SK-N-SH treated with all-trans-retinoic acid at 6 μM for 48 hours (cell line): ENCODE data around the gene CCDC122.

Source experiments
- ATAC-seq: fragments of 200-7000 bp; cut with Tn5 transposase; 3 replicates; pipeline ENCODE4 v1.9.1; 2020; ENCODE audit warnings: mild to moderate bottlenecking, moderate library complexity
- ARNTL ChIP-seq: fragments of 450-650 bp; formaldehyde crosslinking; IDR thresholded peaks from 2 replicates; pipeline ENCODE4 v1.5.0; 2020; ENCODE audit warnings: low read depth, mild to moderate bottlenecking, moderate library complexity, borderline replicate concordance
- BACH2 ChIP-seq: fragments of 250-450 bp; sonication (Bioruptor Pico); IDR thresholded peaks from 2 replicates; pipeline ENCODE4 v1.9.0; 2021; ENCODE audit warnings: mild to moderate bottlenecking, borderline replicate concordance
- CSDC2 ChIP-seq: fragments of 250-450 bp; sonication (Bioruptor Pico); IDR thresholded peaks from 2 replicates; pipeline ENCODE4 v1.5.0; 2020; ENCODE audit warnings: mild to moderate bottlenecking, moderate library complexity
- GLIS3 ChIP-seq: fragments of 250-450 bp; sonication (Bioruptor Pico); IDR thresholded peaks from 2 replicates; pipeline ENCODE4 v1.5.0; 2020; ENCODE audit warnings: mild to moderate bottlenecking, moderate library complexity
- OSR1 ChIP-seq: fragments of 250-450 bp; sonication (Bioruptor Pico); IDR thresholded peaks from 2 replicates; pipeline ENCODE4 v1.8.0; 2022; ENCODE audit warnings: moderate library complexity, mild to moderate bottlenecking, inconsistent platforms
- PATZ1 ChIP-seq: fragments of 250-450 bp; sonication (Bioruptor Pico); IDR thresholded peaks from 2 replicates; pipeline ENCODE4 v1.8.0; 2020; ENCODE audit warnings: mild to moderate bottlenecking, moderate library complexity, borderline replicate concordance
- POU6F1 ChIP-seq: fragments of 250-450 bp; sonication (Bioruptor Pico); IDR thresholded peaks from 2 replicates; pipeline ENCODE4 v1.8.0; 2021; ENCODE audit warnings: low read depth, mild to moderate bottlenecking, moderate library complexity, borderline replicate concordance
- PPARA ChIP-seq: fragments of 250-450 bp; sonication (Bioruptor Pico); IDR thresholded peaks from 2 replicates; pipeline ENCODE4 v1.5.0; 2020; ENCODE audit warnings: mild to moderate bottlenecking, borderline replicate concordance
- RARB ChIP-seq: fragments of 250-450 bp; sonication (Bioruptor Pico); IDR thresholded peaks from 2 replicates; pipeline ENCODE4 v1.8.0; 2021; ENCODE audit warnings: mild to moderate bottlenecking, moderate library complexity
- SNAI2 ChIP-seq: fragments of 250-450 bp; sonication (Bioruptor Pico); IDR thresholded peaks from 2 replicates; pipeline ENCODE4 v1.5.0; 2020; ENCODE audit warnings: mild to moderate bottlenecking, moderate library complexity
- TCF4 ChIP-seq: fragments of 250-450 bp; sonication (Bioruptor Pico); IDR thresholded peaks from 2 replicates; pipeline ENCODE4 v1.8.0; 2021; ENCODE audit warnings: mild to moderate bottlenecking, moderate library complexity, borderline replicate concordance
- TOX ChIP-seq: fragments of 250-450 bp; sonication (Bioruptor Pico); IDR thresholded peaks from 2 replicates; pipeline ENCODE4 v1.8.0; 2021; ENCODE audit warnings: mild to moderate bottlenecking, moderate library complexity, borderline replicate concordance
- ZFP3 ChIP-seq: fragments of 250-450 bp; sonication (Bioruptor Pico); IDR thresholded peaks from 2 replicates; pipeline ENCODE4 v1.5.0; 2020; ENCODE audit warnings: mild to moderate bottlenecking, moderate library complexity
- ZNF565 ChIP-seq: fragments of 450-650 bp; formaldehyde crosslinking; conservative IDR thresholded peaks from 2 replicates; pipeline ENCODE4 v1.5.0; 2020; ENCODE audit warnings: low read depth, mild to moderate bottlenecking, moderate library complexity
- ZNF70 ChIP-seq: fragments of 450-650 bp; formaldehyde crosslinking; IDR thresholded peaks from 2 replicates; pipeline ENCODE4 v1.5.0; 2020; ENCODE audit warnings: mild to moderate bottlenecking, moderate library complexity
- ZNF8 ChIP-seq: fragments of 450-650 bp; formaldehyde crosslinking; IDR thresholded peaks from 2 replicates; pipeline ENCODE4 v1.5.0; 2020; ENCODE audit warnings: mild to moderate bottlenecking, moderate library complexity
- TF ChIP-seq, protein P1 (sequence below): fragments of 250-450 bp; sonication (Bioruptor Pico); IDR thresholded peaks from 2 replicates; pipeline ENCODE4 v1.5.1; 2020; ENCODE audit warnings: low read depth, mild to moderate bottlenecking, moderate library complexity
- TF ChIP-seq, protein P2 (sequence below): fragments of 250-450 bp; sonication (Bioruptor Pico); IDR thresholded peaks from 2 replicates; pipeline ENCODE4 v1.5.0; 2020; ENCODE audit warnings: mild to moderate bottlenecking, moderate library complexity

The CCDC122 gene

DNA sequence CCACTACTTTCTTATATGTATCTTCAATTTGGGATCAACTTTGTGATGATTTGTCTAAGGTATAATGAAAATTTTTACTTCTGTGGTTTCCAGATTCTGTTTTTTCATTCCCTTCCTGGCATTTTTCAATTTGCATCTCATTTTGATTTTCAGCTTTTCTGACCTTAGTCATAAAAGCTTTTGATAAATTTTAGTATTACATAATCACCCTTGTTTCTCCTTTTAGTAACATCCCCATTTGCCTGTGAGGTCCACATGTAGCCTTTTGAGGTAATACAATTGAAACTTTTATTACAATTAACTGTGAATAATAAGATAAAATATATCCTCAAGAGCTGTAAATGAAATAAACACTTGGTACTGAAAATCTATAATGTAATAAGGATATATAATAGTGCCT lies 31.3 kb upstream of the CCDC122 start (continued):
- TF ChIP-seq, protein P1, sequence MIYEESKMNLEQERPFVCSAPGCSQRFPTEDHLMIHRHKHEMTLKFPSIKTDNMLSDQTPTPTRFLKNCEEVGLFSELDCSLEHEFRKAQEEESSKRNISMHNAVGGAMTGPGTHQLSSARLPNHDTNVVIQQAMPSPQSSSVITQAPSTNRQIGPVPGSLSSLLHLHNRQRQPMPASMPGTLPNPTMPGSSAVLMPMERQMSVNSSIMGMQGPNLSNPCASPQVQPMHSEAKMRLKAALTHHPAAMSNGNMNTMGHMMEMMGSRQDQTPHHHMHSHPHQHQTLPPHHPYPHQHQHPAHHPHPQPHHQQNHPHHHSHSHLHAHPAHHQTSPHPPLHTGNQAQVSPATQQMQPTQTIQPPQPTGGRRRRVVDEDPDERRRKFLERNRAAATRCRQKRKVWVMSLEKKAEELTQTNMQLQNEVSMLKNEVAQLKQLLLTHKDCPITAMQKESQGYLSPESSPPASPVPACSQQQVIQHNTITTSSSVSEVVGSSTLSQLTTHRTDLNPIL = no peak
- TF ChIP-seq, protein P2, sequence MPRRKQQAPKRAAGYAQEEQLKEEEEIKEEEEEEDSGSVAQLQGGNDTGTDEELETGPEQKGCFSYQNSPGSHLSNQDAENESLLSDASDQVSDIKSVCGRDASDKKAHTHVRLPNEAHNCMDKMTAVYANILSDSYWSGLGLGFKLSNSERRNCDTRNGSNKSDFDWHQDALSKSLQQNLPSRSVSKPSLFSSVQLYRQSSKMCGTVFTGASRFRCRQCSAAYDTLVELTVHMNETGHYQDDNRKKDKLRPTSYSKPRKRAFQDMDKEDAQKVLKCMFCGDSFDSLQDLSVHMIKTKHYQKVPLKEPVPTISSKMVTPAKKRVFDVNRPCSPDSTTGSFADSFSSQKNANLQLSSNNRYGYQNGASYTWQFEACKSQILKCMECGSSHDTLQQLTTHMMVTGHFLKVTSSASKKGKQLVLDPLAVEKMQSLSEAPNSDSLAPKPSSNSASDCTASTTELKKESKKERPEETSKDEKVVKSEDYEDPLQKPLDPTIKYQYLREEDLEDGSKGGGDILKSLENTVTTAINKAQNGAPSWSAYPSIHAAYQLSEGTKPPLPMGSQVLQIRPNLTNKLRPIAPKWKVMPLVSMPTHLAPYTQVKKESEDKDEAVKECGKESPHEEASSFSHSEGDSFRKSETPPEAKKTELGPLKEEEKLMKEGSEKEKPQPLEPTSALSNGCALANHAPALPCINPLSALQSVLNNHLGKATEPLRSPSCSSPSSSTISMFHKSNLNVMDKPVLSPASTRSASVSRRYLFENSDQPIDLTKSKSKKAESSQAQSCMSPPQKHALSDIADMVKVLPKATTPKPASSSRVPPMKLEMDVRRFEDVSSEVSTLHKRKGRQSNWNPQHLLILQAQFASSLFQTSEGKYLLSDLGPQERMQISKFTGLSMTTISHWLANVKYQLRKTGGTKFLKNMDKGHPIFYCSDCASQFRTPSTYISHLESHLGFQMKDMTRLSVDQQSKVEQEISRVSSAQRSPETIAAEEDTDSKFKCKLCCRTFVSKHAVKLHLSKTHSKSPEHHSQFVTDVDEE = no peak
- TF ChIP-seq, all 23 proteins: peak for 0

DNA sequence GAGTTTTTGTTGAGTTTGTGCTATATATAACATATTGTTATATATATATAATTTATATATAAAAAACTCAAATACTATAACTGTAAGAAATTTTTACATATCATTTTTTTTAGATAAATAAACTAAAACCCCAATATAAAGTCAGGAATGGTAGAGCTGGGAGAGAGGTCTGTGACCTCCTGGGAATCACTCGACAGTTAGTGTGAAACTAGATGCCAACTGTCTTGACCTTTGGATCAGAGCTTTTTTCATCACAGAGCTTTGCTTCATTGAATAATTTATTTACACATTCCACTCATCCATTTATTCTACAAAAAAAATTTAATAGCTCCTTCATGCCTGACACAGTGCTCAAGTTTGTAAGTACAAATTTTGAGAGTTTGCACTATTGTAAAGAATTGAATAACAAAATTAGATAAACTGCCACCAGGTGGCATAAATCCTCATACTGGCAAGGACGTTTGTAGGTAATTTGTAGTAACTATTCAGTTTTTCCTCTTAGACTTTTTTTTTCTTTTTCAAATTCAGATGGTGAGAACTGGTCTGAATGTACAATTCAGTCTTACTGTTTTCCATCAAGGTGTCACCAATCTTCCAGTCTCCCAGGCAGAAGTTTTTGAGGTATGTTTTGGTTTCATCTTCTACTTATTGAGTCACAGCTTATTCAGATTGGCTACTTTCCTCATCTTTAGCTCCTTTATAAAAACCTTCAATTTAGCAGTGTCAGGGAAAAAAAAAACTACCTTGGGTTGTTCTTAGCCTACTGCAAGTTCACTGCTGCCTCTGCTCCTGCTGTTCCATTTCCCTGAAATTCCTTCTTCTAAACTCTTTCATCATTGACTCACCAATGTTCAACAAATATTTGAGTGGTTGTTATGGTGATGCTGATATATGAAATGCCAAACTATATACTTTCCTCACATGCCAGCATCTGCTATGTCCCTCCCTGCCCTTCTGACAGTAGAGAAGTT lies 28.9 kb upstream of the CCDC122 start:
- TF ChIP-seq OSR1 (CRISPR knock-in tag) = no peak
- no peak for TF ChIP-seq PATZ1 (CRISPR knock-in tag)
- no peak for TF ChIP-seq PPARA (CRISPR knock-in tag)
- no peak for TF ChIP-seq TCF4 (CRISPR knock-in tag)
- no peak for TF ChIP-seq TOX (CRISPR knock-in tag)
- TF ChIP-seq BACH2 = no peak
- TF ChIP-seq CSDC2 (CRISPR knock-in tag) = no peak
- TF ChIP-seq, protein P2 = no peak
- no peak for TF ChIP-seq ZFP3 (CRISPR knock-in tag)
- no peak for TF ChIP-seq POU6F1 (CRISPR knock-in tag)
- no peak for TF ChIP-seq RARB (CRISPR knock-in tag)
- no peak for TF ChIP-seq ARNTL (CRISPR knock-in tag)
- TF ChIP-seq, protein P1 = no peak
- TF ChIP-seq GLIS3 (CRISPR knock-in tag) = no peak
- TF ChIP-seq ZNF70 (CRISPR knock-in tag) = no peak
- TF ChIP-seq ZNF565 (CRISPR knock-in tag) = no peak
- TF ChIP-seq SNAI2 (CRISPR knock-in tag) = no peak
- TF ChIP-seq ZNF8 (CRISPR knock-in tag) = no peak
- ATAC-seq = peak; percentile 74
